Measurements from ENCODE around the gene KRTAP3-2.

DNA sequence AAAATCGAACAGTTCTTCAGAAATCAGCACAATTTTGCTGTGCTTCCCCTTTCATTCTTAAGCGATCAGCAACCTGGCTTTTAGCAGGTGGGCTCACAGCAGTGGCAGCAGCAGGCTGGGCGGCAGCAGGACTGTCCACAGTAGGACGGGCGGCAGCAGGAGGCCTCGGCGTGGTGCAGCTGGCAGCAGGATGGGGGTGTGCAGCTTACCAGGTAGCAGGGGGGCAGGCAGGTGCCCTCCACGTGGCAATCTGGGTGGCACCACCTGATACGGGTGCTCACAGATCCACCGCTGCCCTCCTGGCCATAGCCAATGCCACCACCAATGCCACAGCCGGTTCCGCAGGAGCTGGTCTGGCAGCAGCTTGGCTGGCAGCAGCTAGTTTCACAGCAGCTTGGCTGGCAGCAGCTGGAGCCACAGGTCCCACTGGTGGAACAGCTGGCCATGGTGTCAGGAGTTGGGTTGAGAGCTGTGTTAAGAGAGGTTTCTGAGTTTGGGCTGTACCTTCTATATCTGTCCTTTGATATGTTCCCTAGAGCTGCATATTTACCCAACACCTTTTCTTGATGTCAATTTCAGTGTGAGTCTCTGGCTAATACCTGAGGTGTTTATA, 30.0 kb upstream of the KRTAP3-2 start, which contains the start of gene KRTAP1-4:
- TF ChIP-seq EZH2phosphoT487 (IDR thresholded peaks at IDR 0.05; ENCODE audit: insufficient read depth, low read depth), result no peak
- TF ChIP-seq EZH2 (IDR thresholded peaks at IDR 0.05; ENCODE audit: insufficient read depth, poor library complexity, severe bottlenecking), result no peak

Measured in GM23248 (cell line).